Umbilical cord (tissue), 2 donors: ENCODE results near the gene KLHDC4. TPM values are rescaled to one million over a fixed set of nuclear protein-coding genes. Genes with fewer than 3 reads are reported as not detected.

Experiments used
- DNase-seq: peaks from one replicate; pipeline ENCODE4 v3.0.0-alpha.2; 2015; ENCODE audit warnings: low spot score
- total RNA-seq: library from RNA; depleted of rRNA; stranded (reverse); fragments of >200 nt; gene quantifications from one replicate; pipeline ENCODE4 v1.2.3, GENCODE V29; 2014; ENCODE audit warnings: low replicate concordance; ENCODE audit not compliant: insufficient read depth

KLHDC4 gene
- total RNA-seq, 1 donor from 2014 or later = 35.9 TPM

- DNase-seq = no peak
Observed at GRCh38 chr16:87700406-87701077, 65.2 kb downstream of the KLHDC4 start.

- no peak for DNase-seq
Observed at GRCh38 chr16:87698676-87699199, 67.0 kb downstream of the KLHDC4 start.

- no peak for DNase-seq
Observed at GRCh38 chr16:87698241-87698640, 67.5 kb downstream of the KLHDC4 start.

- no peak for DNase-seq
Observed at GRCh38 chr16:87697792-87698191, 68.0 kb downstream of the KLHDC4 start.

- DNase-seq = no peak
Observed at GRCh38 chr16:87697256-87697655, 68.5 kb downstream of the KLHDC4 start.

- DNase-seq = no peak
Observed at GRCh38 chr16:87696726-87697125, 69.1 kb downstream of the KLHDC4 start.

GRCh38 chr16:87695534-87695933 lies 70.3 kb downstream of the KLHDC4 start:
- no peak for DNase-seq

GRCh38 chr16:87694441-87695125 lies 71.2 kb downstream of the KLHDC4 start:
- DNase-seq = no peak

- no peak for DNase-seq
Observed at GRCh38 chr16:87693827-87694226, 72.0 kb downstream of the KLHDC4 start.

GRCh38 chr16:87692756-87693155 lies 73.0 kb downstream of the KLHDC4 start:
- no peak for DNase-seq

GRCh38 chr16:87692176-87692575 lies 73.6 kb downstream of the KLHDC4 start:
- no peak for DNase-seq

GRCh38 chr16:87691686-87692079 lies 74.1 kb downstream of the KLHDC4 start:
- no peak for DNase-seq

- no peak for DNase-seq
Observed at GRCh38 chr16:87690911-87691685, 74.7 kb downstream of the KLHDC4 start.

- DNase-seq = no peak
Observed at GRCh38 chr16:87689956-87690465, 75.8 kb downstream of the KLHDC4 start.

- DNase-seq = no peak
Observed at GRCh38 chr16:87688876-87689815, 76.6 kb downstream of the KLHDC4 start.

- DNase-seq = no peak
Observed at GRCh38 chr16:87687998-87688529, 77.7 kb downstream of the KLHDC4 start.

GRCh38 chr16:87687126-87687910 lies 78.5 kb downstream of the KLHDC4 start:
- no peak for DNase-seq

- DNase-seq = no peak
Observed at GRCh38 chr16:87686697-87687096, 79.1 kb downstream of the KLHDC4 start.

- no peak for DNase-seq
Observed at GRCh38 chr16:87685766-87686165, 80.0 kb downstream of the KLHDC4 start.

- no peak for DNase-seq
Observed at GRCh38 chr16:87685405-87685755, 80.4 kb downstream of the KLHDC4 start.
